Panc1 (cell line): ENCODE data around the gene STRC. TPM values are rescaled to one million over a fixed set of nuclear protein-coding genes. Genes with fewer than 3 reads are reported as not detected.

Source experiments
- ATAC-seq: fragments of 200-7000 bp; cut with Tn5 transposase; 2 replicates; pipeline ENCODE4 v1.9.1; 2020; ENCODE audit warnings: mild to moderate bottlenecking, moderate library complexity
- BruUV-seq: library from RNA; stranded (reverse); fragments of 400-500 nt; replicated peaks from 2 replicates; lab custom pipeline; 2021; lab: Mats Ljungman, UMichigan
- CTCF ChIA-PET: fragments of 300-600 bp; sonication (Branson Sonifier 250); formaldehyde crosslinking; loops from one replicate; lab custom pipeline; 2022; ENCODE audit warnings: antibody characterized with exemption; lab: Charles Lee
- POLR2A ChIA-PET: fragments of 300-600 bp; sonication (Branson Sonifier 250); formaldehyde crosslinking; loops from one replicate; lab custom pipeline; 2022; ENCODE audit warnings: antibody characterized with exemption; lab: Charles Lee
- DNase-seq: peaks from one replicate; pipeline ENCODE4 v3.0.0-alpha.2; 2010; ENCODE audit warnings: low read depth, low spot score
- H3K27ac ChIP-seq: 2 replicates; pipeline ENCODE4 v1.5.1; 2011; ENCODE audit warnings: mild to moderate bottlenecking, low read length, inconsistent platforms
- H3K27me3 ChIP-seq: fragments of 200-500 bp; sonication (Bioruptor generic); 2 replicates; pipeline ENCODE4 v1.6.0; 2014; ENCODE audit warnings: low read length, inconsistent platforms; ENCODE audit not compliant: control insufficient read depth, insufficient read depth
- H3K36me3 ChIP-seq: fragments of 200-500 bp; sonication (Bioruptor generic); 2 replicates; pipeline ENCODE4 v1.5.1; 2014; ENCODE audit warnings: inconsistent platforms, mild to moderate bottlenecking, low read length, moderate library complexity; ENCODE audit not compliant: control insufficient read depth, insufficient read depth
- H3K4me1 ChIP-seq: 2 replicates; pipeline ENCODE4 v1.5.1; 2011; ENCODE audit warnings: inconsistent platforms, mild to moderate bottlenecking, low read length, moderate library complexity; ENCODE audit not compliant: control insufficient read depth, insufficient read depth
- H3K4me3 ChIP-seq, 2 experiments: 2 replicates each; pipeline ENCODE4 v1.5.1; 2011 to 2012; ENCODE audit warnings: low read depth in 2 of 2, low read length in 2 of 2, mild to moderate bottlenecking in 2 of 2, inconsistent platforms in 1 of 2, moderate library complexity in 1 of 2
- H3K9me3 ChIP-seq: fragments of 200-500 bp; sonication (Bioruptor generic); 2 replicates; pipeline ENCODE4 v1.5.1; 2014; ENCODE audit warnings: low read depth, mild to moderate bottlenecking, inconsistent platforms, low read length, moderate library complexity; ENCODE audit not compliant: control insufficient read depth, insufficient read depth
- POLR2AphosphoS5 ChIP-seq: IDR thresholded peaks from 2 replicates; pipeline ENCODE4 v1.6.1; 2012; ENCODE audit warnings: mild to moderate bottlenecking, low read depth, low read length, moderate library complexity
- SIN3A ChIP-seq: IDR thresholded peaks from 2 replicates; pipeline ENCODE4 v1.6.1; 2012; ENCODE audit warnings: low read depth, mild to moderate bottlenecking, low read length, moderate library complexity, borderline replicate concordance; ENCODE audit not compliant: insufficient read depth
- TCF7L2 ChIP-seq: IDR thresholded peaks from 2 replicates; pipeline ENCODE4 v1.6.1; 2011; ENCODE audit warnings: mild to moderate bottlenecking, low read depth, low read length, inconsistent platforms
- in situ Hi-C: cut with HindIII; loops from 2 replicates; pipeline ENCODE4 v1.10.0; 2016; ENCODE audit warnings: low sequenced_read_pairs, low pct_unique_long_range_greater_than_20kb
- intact Hi-C: fragments of 100-400 bp; cut with micrococcal nuclease; formaldehyde crosslinking; loops from one replicate; pipeline ENCODE4 v1.10.0; 2022; ENCODE audit not compliant: unreplicated experiment
- total RNA-seq: library from RNA; stranded (reverse); gene quantifications from one replicate; pipeline ENCODE4 v1.2.1, GENCODE V29; 2021; ENCODE audit not compliant: unreplicated experiment
- TF ChIP-seq, protein P1 (sequence below), 2 experiments: IDR thresholded peaks; 2 replicates each; pipeline ENCODE4 v1.6.1; 2011 to 2012; ENCODE audit warnings: low read depth in 2 of 2, control low read depth in 1 of 2, low read length in 1 of 2, mild to moderate bottlenecking in 1 of 2, moderate library complexity in 1 of 2; ENCODE audit not compliant: insufficient read depth in 1 of 2
- TF ChIP-seq, protein P2 (sequence below): fragments of 450-650 bp; IDR thresholded peaks from 2 replicates; pipeline ENCODE4 v1.5.1; 2017; ENCODE audit warnings: mild to moderate bottlenecking

Gene STRC
- total RNA-seq, 1 experiment from 2014 or later: not detected

DNA sequence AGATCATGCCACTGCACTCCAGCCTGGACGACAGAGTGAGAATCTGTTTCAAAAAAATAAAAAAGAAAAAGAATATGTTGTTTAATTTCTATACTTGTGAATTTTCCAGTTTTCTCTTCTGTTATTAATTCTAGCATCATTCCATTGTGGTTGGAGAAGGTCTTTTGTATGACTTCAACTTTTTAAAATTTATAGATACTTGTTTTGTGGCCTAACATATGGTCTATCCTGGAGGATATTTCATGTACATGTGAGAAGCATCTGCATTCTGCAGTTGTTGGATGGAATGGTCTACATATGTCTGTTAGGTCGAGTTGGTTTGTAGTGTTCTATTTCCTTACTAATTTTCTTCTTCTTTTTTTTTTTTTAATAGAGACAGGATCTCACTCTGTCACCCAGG, 65.6 kb downstream of the STRC start:
- Histone ChIP-seq H3K4me3 (no peak overlapping the region), H3K9me3 (no peaks in the 10 kb centered on the region), H3K36me3 (no peaks in the 10 kb centered on the region), H3K27me3 (no peaks in the 10 kb centered on the region), H3K27ac (no peak overlapping the region), H3K4me1 (no peaks in the 10 kb centered on the region)
- CTCF ChIA-PET: no interaction called here
- POLR2A ChIA-PET: interaction anchor here (0.6 kb wide), 1 partner anchor 1628 kb away, joined by 3 read pairs; no protein-coding TSS in a partner anchor
- no peak for ATAC-seq
- TF ChIP-seq, protein P1, sequence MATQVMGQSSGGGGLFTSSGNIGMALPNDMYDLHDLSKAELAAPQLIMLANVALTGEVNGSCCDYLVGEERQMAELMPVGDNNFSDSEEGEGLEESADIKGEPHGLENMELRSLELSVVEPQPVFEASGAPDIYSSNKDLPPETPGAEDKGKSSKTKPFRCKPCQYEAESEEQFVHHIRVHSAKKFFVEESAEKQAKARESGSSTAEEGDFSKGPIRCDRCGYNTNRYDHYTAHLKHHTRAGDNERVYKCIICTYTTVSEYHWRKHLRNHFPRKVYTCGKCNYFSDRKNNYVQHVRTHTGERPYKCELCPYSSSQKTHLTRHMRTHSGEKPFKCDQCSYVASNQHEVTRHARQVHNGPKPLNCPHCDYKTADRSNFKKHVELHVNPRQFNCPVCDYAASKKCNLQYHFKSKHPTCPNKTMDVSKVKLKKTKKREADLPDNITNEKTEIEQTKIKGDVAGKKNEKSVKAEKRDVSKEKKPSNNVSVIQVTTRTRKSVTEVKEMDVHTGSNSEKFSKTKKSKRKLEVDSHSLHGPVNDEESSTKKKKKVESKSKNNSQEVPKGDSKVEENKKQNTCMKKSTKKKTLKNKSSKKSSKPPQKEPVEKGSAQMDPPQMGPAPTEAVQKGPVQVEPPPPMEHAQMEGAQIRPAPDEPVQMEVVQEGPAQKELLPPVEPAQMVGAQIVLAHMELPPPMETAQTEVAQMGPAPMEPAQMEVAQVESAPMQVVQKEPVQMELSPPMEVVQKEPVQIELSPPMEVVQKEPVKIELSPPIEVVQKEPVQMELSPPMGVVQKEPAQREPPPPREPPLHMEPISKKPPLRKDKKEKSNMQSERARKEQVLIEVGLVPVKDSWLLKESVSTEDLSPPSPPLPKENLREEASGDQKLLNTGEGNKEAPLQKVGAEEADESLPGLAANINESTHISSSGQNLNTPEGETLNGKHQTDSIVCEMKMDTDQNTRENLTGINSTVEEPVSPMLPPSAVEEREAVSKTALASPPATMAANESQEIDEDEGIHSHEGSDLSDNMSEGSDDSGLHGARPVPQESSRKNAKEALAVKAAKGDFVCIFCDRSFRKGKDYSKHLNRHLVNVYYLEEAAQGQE (IDR thresholded peaks at IDR 0.05; ENCODE audit: insufficient read depth in 1 of 2, low read depth in 2 of 2, low read length in 1 of 2): no peak
- no peak for TF ChIP-seq TCF7L2
- no peak for TF ChIP-seq POLR2AphosphoS5
- TF ChIP-seq, protein P2, sequence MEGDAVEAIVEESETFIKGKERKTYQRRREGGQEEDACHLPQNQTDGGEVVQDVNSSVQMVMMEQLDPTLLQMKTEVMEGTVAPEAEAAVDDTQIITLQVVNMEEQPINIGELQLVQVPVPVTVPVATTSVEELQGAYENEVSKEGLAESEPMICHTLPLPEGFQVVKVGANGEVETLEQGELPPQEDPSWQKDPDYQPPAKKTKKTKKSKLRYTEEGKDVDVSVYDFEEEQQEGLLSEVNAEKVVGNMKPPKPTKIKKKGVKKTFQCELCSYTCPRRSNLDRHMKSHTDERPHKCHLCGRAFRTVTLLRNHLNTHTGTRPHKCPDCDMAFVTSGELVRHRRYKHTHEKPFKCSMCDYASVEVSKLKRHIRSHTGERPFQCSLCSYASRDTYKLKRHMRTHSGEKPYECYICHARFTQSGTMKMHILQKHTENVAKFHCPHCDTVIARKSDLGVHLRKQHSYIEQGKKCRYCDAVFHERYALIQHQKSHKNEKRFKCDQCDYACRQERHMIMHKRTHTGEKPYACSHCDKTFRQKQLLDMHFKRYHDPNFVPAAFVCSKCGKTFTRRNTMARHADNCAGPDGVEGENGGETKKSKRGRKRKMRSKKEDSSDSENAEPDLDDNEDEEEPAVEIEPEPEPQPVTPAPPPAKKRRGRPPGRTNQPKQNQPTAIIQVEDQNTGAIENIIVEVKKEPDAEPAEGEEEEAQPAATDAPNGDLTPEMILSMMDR: no peak
- TF ChIP-seq SIN3A: no peak
- in situ Hi-C loops: no loop called here
- intact Hi-C loops: no loop called here
- no peak for DNase-seq
- BruUV-seq: no TSS peak

DNA sequence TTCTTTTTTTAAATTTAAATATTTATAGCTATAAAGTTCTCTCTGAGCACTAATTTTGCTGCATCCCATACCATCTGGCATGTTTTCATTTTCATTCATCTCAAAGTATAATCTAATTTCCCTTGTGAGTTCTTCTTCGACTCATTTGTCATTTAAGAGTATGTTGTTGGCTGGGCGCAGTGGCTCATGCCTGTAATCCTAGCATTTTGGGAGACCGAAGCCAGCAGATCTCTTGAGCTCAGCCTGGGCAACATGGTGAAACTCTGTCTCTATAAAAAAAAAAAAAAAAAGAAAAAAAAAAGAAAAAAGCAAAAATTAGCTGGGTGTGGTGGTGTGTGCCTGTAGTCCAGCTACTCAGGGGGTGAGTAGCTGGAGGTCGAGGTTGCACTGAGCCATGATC, 66.3 kb downstream of the STRC start:
- ChIA-PET POLR2A (interaction anchor here (0.6 to 0.7 kb wide), 2 partner anchors 23 to 1629 kb away, joined by 3 read pairs; no protein-coding TSS in a partner anchor), CTCF (interaction anchor here (0.6 kb wide), 1 partner anchor 8 kb away, joined by 4 read pairs; no protein-coding TSS in a partner anchor)
- Histone ChIP-seq H3K36me3 (no peaks in the 10 kb centered on the region), H3K9me3 (0 out of 2 replicates have a peak, but pooled peaks cover 3% of the 10 kb centered on the region), H3K4me1 (no peaks in the 10 kb centered on the region), H3K27me3 (no peaks in the 10 kb centered on the region), H3K27ac (no peak overlapping the region), H3K4me3 (no peak overlapping the region)
- ATAC-seq: no peak
- no peak for TF ChIP-seq TCF7L2
- no TSS peak for BruUV-seq
- in situ Hi-C loops (no loop called here), intact Hi-C loops (no loop called here)
- no peak for DNase-seq

DNA sequence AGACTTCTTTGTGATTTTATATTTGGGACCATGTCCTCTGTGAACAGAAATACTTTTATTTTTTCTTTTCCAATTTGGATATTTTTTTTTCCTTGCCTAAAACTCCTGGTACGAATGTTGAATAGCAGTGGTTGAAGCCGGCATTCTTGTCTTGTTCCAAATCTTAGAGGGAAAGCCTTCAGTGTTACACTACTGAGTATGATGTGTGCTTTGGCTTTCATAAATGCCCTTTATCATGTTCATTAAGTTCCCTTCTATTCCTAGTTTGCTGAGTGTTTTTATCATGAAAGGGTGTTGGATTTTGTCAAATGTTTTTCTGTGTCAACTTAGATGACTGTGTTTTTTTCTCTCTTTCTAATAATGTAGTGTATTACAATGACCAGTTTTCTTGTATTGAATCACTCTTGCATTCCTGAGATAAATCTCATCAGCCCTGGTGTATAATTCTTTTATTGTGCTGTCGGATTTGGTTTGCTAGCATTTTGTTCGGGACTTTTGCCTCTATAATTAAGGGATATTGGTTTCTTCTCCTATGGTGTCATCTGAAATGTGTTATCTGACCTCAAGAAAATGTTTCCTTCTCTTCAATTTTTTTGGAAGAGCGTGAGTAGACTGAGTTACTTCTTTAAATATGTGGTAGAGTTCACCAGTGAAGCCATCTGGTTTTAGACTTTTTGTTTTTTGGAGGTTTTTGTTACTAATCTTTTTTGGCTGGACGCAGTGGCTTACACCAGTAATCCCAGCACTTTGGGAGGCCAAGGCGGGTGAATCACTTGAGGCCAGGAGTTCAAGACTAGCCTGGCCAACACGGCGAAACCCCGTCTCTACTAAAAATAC, 67.9 kb downstream of the STRC start:
- DNase-seq (no peak), ATAC-seq (no peak)
- Histone ChIP-seq H3K4me1 (no peaks in the 10 kb centered on the region), H3K9me3 (0 out of 2 replicates have a peak, but pooled peaks cover 3% of the 10 kb centered on the region), H3K4me3 (no peak overlapping the region), H3K27me3 (no peaks in the 10 kb centered on the region), H3K27ac (no peak overlapping the region), H3K36me3 (no peaks in the 10 kb centered on the region)
- in situ Hi-C loops: no loop called here
- intact Hi-C loops: no loop called here
- TSS peak; percentile 76 for BruUV-seq
- ChIA-PET POLR2A (no interaction called here), CTCF (no interaction called here)
- TF ChIP-seq, protein P2: no peak
- no peak for TF ChIP-seq POLR2AphosphoS5
- no peak for TF ChIP-seq TCF7L2
